H1 (cell line): ENCODE measurements around the gene RASD2. TPM values are rescaled to one million over a fixed set of nuclear protein-coding genes. Genes with fewer than 3 reads are reported as not detected.

ENCODE experiments used
- CTCF ChIA-PET: fragments of 300-600 bp; sonication (Branson Sonifier 250); formaldehyde crosslinking; loops from one replicate; lab custom pipeline; 2021; ENCODE audit not compliant: partially characterized antibody; lab: Charles Lee
- POLR2A ChIA-PET: fragments of 300-600 bp; sonication (Branson Sonifier 250); formaldehyde crosslinking; loops from one replicate; lab custom pipeline; 2021; ENCODE audit warnings: inconsistent platforms; ENCODE audit not compliant: partially characterized antibody; lab: Charles Lee
- DNase-seq, 2 experiments: peaks; one replicate each; pipeline versions ENCODE4 v3.0.0 to v3.0.0-alpha.2; 2010 to 2022; ENCODE audit warnings: low spot score in 2 of 2, low read depth in 1 of 2, mixed read lengths in 1 of 2
- FAIRE-seq: peaks from 2 replicates; lab custom pipeline; 2011; peaks lifted over from hg19 to GRCh38; lab: Jason Lieb, UNC
- H2AFZ ChIP-seq: 2 replicates; pipeline ENCODE4 v1.8.1; 2012; ENCODE audit warnings: low read length, inconsistent platforms
- H2AK5ac ChIP-seq: 2 replicates; pipeline ENCODE4 v1.6.1; 2013; ENCODE audit warnings: low read depth, low read length
- H2BK120ac ChIP-seq: replicated peaks from 2 replicates; pipeline ENCODE3; 2013; ENCODE audit warnings: low read depth, low read length, inconsistent platforms
- H2BK12ac ChIP-seq: 2 replicates; pipeline ENCODE4 v1.6.1; 2013; ENCODE audit warnings: low read depth, low read length
- H2BK15ac ChIP-seq: 2 replicates; pipeline ENCODE4 v1.6.1; 2013; ENCODE audit warnings: low read length
- H2BK20ac ChIP-seq: 2 replicates; pipeline ENCODE4 v1.6.1; 2013; ENCODE audit warnings: low read length
- H2BK5ac ChIP-seq: 2 replicates; pipeline ENCODE4 v1.6.1; 2013; ENCODE audit warnings: low read depth, low read length
- H3K14ac ChIP-seq: 2 replicates; pipeline ENCODE4 v1.6.1; 2013; ENCODE audit warnings: inconsistent platforms; ENCODE audit not compliant: insufficient read length
- H3K18ac ChIP-seq: 2 replicates; pipeline ENCODE4 v1.6.1; 2013; ENCODE audit warnings: low read length; ENCODE audit errors: extremely low read depth
- H3K23ac ChIP-seq: 2 replicates; pipeline ENCODE4 v1.6.1; 2013; ENCODE audit warnings: inconsistent platforms; ENCODE audit not compliant: insufficient read length
- H3K23me2 ChIP-seq: 2 replicates; pipeline ENCODE4 v1.6.1; 2013; ENCODE audit warnings: low read depth, low read length
- H3K27ac ChIP-seq: 2 replicates; pipeline ENCODE4 v1.6.1; 2011; ENCODE audit warnings: low read depth, low read length, inconsistent platforms
- H3K27me3 ChIP-seq, 4 experiments: replicated peaks in 1 of 4; 1 replicate in 1 of 4; 2 replicates in 3 of 4; pipeline versions ENCODE4 v1.6.1 to v1.8.1; 2011 to 2013; ENCODE audit warnings: low read length in 3 of 4, mild to moderate bottlenecking in 3 of 4, inconsistent platforms in 2 of 4, mixed read lengths in 2 of 4, moderate library complexity in 1 of 4; ENCODE audit not compliant: control insufficient read depth in 3 of 4, insufficient read depth in 3 of 4; ENCODE audit errors: extremely low read depth in 1 of 4
- H3K36me3 ChIP-seq, 4 experiments: 2 replicates each; pipeline versions ENCODE4 v1.6.1 to v1.8.1; 2011 to 2013; ENCODE audit warnings: mild to moderate bottlenecking in 4 of 4, low read length in 3 of 4, moderate library complexity in 2 of 4, control low read depth in 1 of 4, inconsistent platforms in 1 of 4; ENCODE audit not compliant: insufficient read depth in 4 of 4, control insufficient read depth in 2 of 4
- H3K4ac ChIP-seq: replicated peaks from 2 replicates; pipeline ENCODE3; 2013; ENCODE audit warnings: low read length, low read depth, mixed read lengths, inconsistent platforms; ENCODE audit not compliant: insufficient read length
- H3K4me1 ChIP-seq, 4 experiments: replicated peaks in 1 of 4; 1 replicate in 1 of 4; 2 replicates in 3 of 4; pipeline versions ENCODE4 v1.6.1 to v1.8.1; 2011 to 2013; ENCODE audit warnings: low read length in 3 of 4, inconsistent platforms in 2 of 4, mixed read lengths in 1 of 4; ENCODE audit not compliant: insufficient read depth in 4 of 4, control insufficient read depth in 3 of 4
- H3K4me2 ChIP-seq, 2 experiments: 2 replicates each; pipeline versions ENCODE4 v1.6.1 to v1.8.1; 2011 to 2013; ENCODE audit warnings: low read depth in 2 of 2, low read length in 2 of 2, control low read depth in 1 of 2, inconsistent platforms in 1 of 2, mild to moderate bottlenecking in 1 of 2; ENCODE audit not compliant: insufficient read depth in 1 of 2
- H3K4me3 ChIP-seq, 4 experiments: fragments of 200-600, 300-600 bp in 1 of 4; sonication (generic), shearing (Covaris generic), sonication (Bioruptor Twin) in 1 of 4; 2 replicates each; pipeline versions ENCODE4 v1.5.1 to v1.8.1; 2011 to 2016; ENCODE audit warnings: low read length in 4 of 4, low read depth in 3 of 4, control low read depth in 2 of 4, inconsistent platforms in 2 of 4, mild to moderate bottlenecking in 2 of 4, mixed read lengths in 1 of 4, moderate library complexity in 1 of 4; ENCODE audit not compliant: insufficient read depth in 2 of 4; ENCODE audit errors: extremely low read depth in 1 of 4
- H3K56ac ChIP-seq: replicated peaks from 2 replicates; pipeline ENCODE3; 2013; ENCODE audit warnings: low read depth, mild to moderate bottlenecking, mixed read lengths, low read length, inconsistent platforms; ENCODE audit not compliant: insufficient read length
- H3K79me1 ChIP-seq: 2 replicates; pipeline ENCODE4 v1.6.1; 2013; ENCODE audit warnings: low read depth, low read length, control low read depth
- H3K79me2 ChIP-seq, 2 experiments: 2 replicates each; pipeline versions ENCODE4 v1.6.1 to v1.8.1; 2012 to 2013; ENCODE audit warnings: low read length in 2 of 2, mild to moderate bottlenecking in 2 of 2, inconsistent platforms in 1 of 2; ENCODE audit not compliant: insufficient read depth in 2 of 2, control insufficient read depth in 1 of 2
- H3K9ac ChIP-seq, 4 experiments: replicated peaks in 1 of 4; 1 replicate in 1 of 4; 2 replicates in 3 of 4; pipeline versions ENCODE4 v1.6.1 to v1.8.1; 2011 to 2013; ENCODE audit warnings: low read depth in 3 of 4, low read length in 3 of 4, control low read depth in 2 of 4, mild to moderate bottlenecking in 2 of 4, moderate library complexity in 2 of 4, inconsistent platforms in 1 of 4; ENCODE audit errors: extremely low read depth in 1 of 4
- H3K9me3 ChIP-seq, 2 experiments: 2 replicates each; pipeline versions ENCODE4 v1.6.1 to v1.8.1; 2012 to 2013; ENCODE audit warnings: mild to moderate bottlenecking in 2 of 2, moderate library complexity in 2 of 2, control low read depth in 1 of 2, inconsistent platforms in 1 of 2, low read depth in 1 of 2, low read length in 1 of 2, mixed read lengths in 1 of 2; ENCODE audit not compliant: insufficient read depth in 2 of 2
- H4K20me1 ChIP-seq, 2 experiments: replicated peaks in 1 of 2; 2 replicates each; pipeline versions ENCODE3 to v1.8.1; 2011 to 2013; ENCODE audit warnings: inconsistent platforms in 2 of 2, low read length in 2 of 2, mild to moderate bottlenecking in 1 of 2; ENCODE audit not compliant: insufficient read depth in 2 of 2, control insufficient read depth in 1 of 2
- H4K5ac ChIP-seq: 2 replicates; pipeline ENCODE4 v1.6.1; 2013; ENCODE audit warnings: low read length, low read depth, mixed read lengths, inconsistent platforms; ENCODE audit not compliant: insufficient read length
- H4K8ac ChIP-seq: 2 replicates; pipeline ENCODE4 v1.8.0; 2013; ENCODE audit warnings: mild to moderate bottlenecking, moderate library complexity, low read length, inconsistent platforms; ENCODE audit not compliant: insufficient read depth; ENCODE audit errors: extremely low read depth
- H4K91ac ChIP-seq: replicated peaks from 2 replicates; pipeline ENCODE3; 2013; ENCODE audit warnings: low read length, mixed read lengths, inconsistent platforms; ENCODE audit not compliant: insufficient read length
- JUND ChIP-seq: IDR thresholded peaks from 2 replicates; pipeline ENCODE4 v1.6.1; 2011; ENCODE audit warnings: mild to moderate bottlenecking, improper control_type of control experiment, low read length
- POU5F1 ChIP-seq: IDR thresholded peaks from 2 replicates; pipeline ENCODE4 v1.6.1; 2011; ENCODE audit warnings: low read depth, mild to moderate bottlenecking, low read length, moderate library complexity
- WGBS, 2 experiments: shearing (Covaris generic) in 1 of 2; methylation state at CpG; one replicate each; pipeline versions ENCODE4 v1.1.6 to v1.1.7; 2013 to 2015; ENCODE audit warnings: low lambda C conversion rate in 2 of 2, mixed read lengths in 2 of 2, inconsistent platforms in 1 of 2, low coverage in 1 of 2, missing lambda C conversion rate in 1 of 2; ENCODE audit not compliant: insufficient replicate concordance in 2 of 2, insufficient coverage in 1 of 2, insufficient read length in 1 of 2; ENCODE audit errors: extremely low coverage in 1 of 2, missing lambda C conversion rate in 1 of 2; 5-methylcytosine and 5-hydroxymethylcytosine counted together
- polyA plus RNA-seq, 7 experiments: library from polyadenylated mRNA; depleted of rRNA in 3 of 7; stranded (reverse) in 5 of 7; unstranded in 2 of 7; fragments of >200 nt in 5 of 7; fragments of 200-250 nt in 2 of 7; gene quantifications; 1 replicate in 5 of 7; 2 replicates in 1 of 7; 4 replicates in 1 of 7; pipeline versions ENCODE4 v1.2.1 to v1.2.3, GENCODE V29; 2011 to 2013; ENCODE audit warnings: missing spikeins in 2 of 7, mixed read lengths in 2 of 7
- total RNA-seq: library from RNA; stranded (reverse); fragmentation: NEBNext Ultra II Directional; extraction: Animal tissue kit (Norgen Biotek cat#: 25700); gene quantifications from 2 replicates; pipeline ENCODE4 v1.2.1, GENCODE V29; 2021

RASD2 gene
- total and polyA plus RNA-seq, 2 of the 8 experiments (the other 6 are each of a cell fraction or from before 2014, with no cell fraction given), result 1.9 to 5.1 TPM

GRCh38 chr22:35516723-35517122 lies 23.9 kb upstream of the RASD2 start:
- no peaks in the 10 kb centered on the region for H4K20me1 ChIP-seq
- H2BK5ac ChIP-seq, result no peak overlapping the region
- H3K23ac ChIP-seq, result no peak overlapping the region
- H3K56ac ChIP-seq, result no peak overlapping the region
- H2BK15ac ChIP-seq, result no peak overlapping the region
- no peaks in the 10 kb centered on the region for H3K79me2 ChIP-seq
- no peak overlapping the region for H3K9ac ChIP-seq
- H3K9me3 ChIP-seq, result no peaks in the 10 kb centered on the region
- no peak overlapping the region for H2AK5ac ChIP-seq
- no peak overlapping the region for H2AFZ ChIP-seq
- H2BK120ac ChIP-seq, result no peak overlapping the region
- no peak overlapping the region for H3K4me3 ChIP-seq
- no peak overlapping the region for H2BK12ac ChIP-seq
- no peak overlapping the region for H3K14ac ChIP-seq
- WGBS, 2 experiments, result 92% methylated on average over 9 of the region's 9 CpGs; no CpG with 5 or more reads in 1 of the 2 experiments
- H3K27ac ChIP-seq, result no peak overlapping the region
- CTCF ChIA-PET, result interaction anchor here (0.6 to 2.5 kb wide), 9 partner anchors 10 to 165 kb away, joined by 3 to 13 read pairs (median 3); partner anchors contain the start of gene RASD2
- no peak overlapping the region for H2BK20ac ChIP-seq
- no peak overlapping the region for H4K5ac ChIP-seq
- TF ChIP-seq JUND, result no peak
- TF ChIP-seq POU5F1, result no peak
- DNase-seq (no peak), FAIRE-seq (no peak)
- peaks cover 0 to 6% (median 3%) of the 10 kb centered on the region in 4 experiments; a peak in 5 of 7 replicates for H3K4me1 ChIP-seq
- no peaks in the 10 kb centered on the region for H3K79me1 ChIP-seq
- no peak overlapping the region for H4K8ac ChIP-seq
- H3K27me3 ChIP-seq, result no peaks in the 10 kb centered on the region; a peak in 1 of 7 replicates
- H3K23me2 ChIP-seq, result no peaks in the 10 kb centered on the region; the same call in 1 of the 2 replicates
- POLR2A ChIA-PET, result interaction anchor here (0.7 kb wide), 1 partner anchor 31 kb away, joined by 4 read pairs; no protein-coding TSS in a partner anchor
- no peak overlapping the region for H3K4me2 ChIP-seq
- no peak overlapping the region for H3K4ac ChIP-seq
- H3K36me3 ChIP-seq, result no peaks in the 10 kb centered on the region
- no peak overlapping the region for H4K91ac ChIP-seq
- H3K18ac ChIP-seq, result no peak overlapping the region
